Neural progenitor cell (in vitro differentiated cells): ENCODE measurements around the gene PPP1R37. TPM values are rescaled to one million over a fixed set of nuclear protein-coding genes. Genes with fewer than 3 reads are reported as not detected.

Source experiments
- DNase-seq: peaks from one replicate; pipeline ENCODE4 v3.0.0-alpha.2; 2016; ENCODE audit warnings: low spot score
- H2AFZ ChIP-seq: fragments of 200-600 bp; sonication (generic); replicated peaks from 2 replicates; pipeline ENCODE4 v1.6.1; 2016; ENCODE audit warnings: antibody characterized with exemption
- H3F3A ChIP-seq: fragments of 200-600 bp; sonication (generic); 2 replicates; pipeline ENCODE4 v1.6.1; 2016; ENCODE audit warnings: antibody characterized with exemption, low read depth
- H3K27ac ChIP-seq: fragments of 200-600 bp; sonication (generic); 2 replicates; pipeline ENCODE4 v1.5.1; 2016; ENCODE audit warnings: mild to moderate bottlenecking
- H3K27me3 ChIP-seq: fragments of 200-600 bp; sonication (generic); 2 replicates; pipeline ENCODE4 v1.6.1; 2016; ENCODE audit warnings: mild to moderate bottlenecking, moderate library complexity
- H3K36me3 ChIP-seq: fragments of 200-600 bp; sonication (generic); 2 replicates; pipeline ENCODE4 v1.5.1; 2016
- H3K4me1 ChIP-seq: fragments of 200-600 bp; sonication (generic); 2 replicates; pipeline ENCODE4 v1.6.1; 2016; ENCODE audit warnings: mixed run types
- H3K4me2 ChIP-seq: fragments of 200-600 bp; sonication (generic); 2 replicates; pipeline ENCODE4 v1.6.1; 2016
- H3K4me3 ChIP-seq: fragments of 200-600 bp; sonication (generic); 2 replicates; pipeline ENCODE4 v1.5.1; 2016
- H3K79me2 ChIP-seq: fragments of 200-600 bp; sonication (generic); 2 replicates; pipeline ENCODE4 v1.6.1; 2016; ENCODE audit warnings: low read depth
- H3K9ac ChIP-seq: fragments of 200-600 bp; sonication (generic); 2 replicates; pipeline ENCODE4 v1.6.1; 2016
- H3K9me3 ChIP-seq: fragments of 200-600 bp; sonication (generic); 2 replicates; pipeline ENCODE4 v1.5.1; 2016; ENCODE audit warnings: low read depth
- H4K20me1 ChIP-seq: fragments of 200-600 bp; sonication (generic); 2 replicates; pipeline ENCODE4 v1.6.1; 2016; ENCODE audit warnings: low read depth
- H3K27ac Mint-ChIP-seq: 3 replicates; pipeline ENCODE4 v1.8.0; 2021; ENCODE audit warnings: mixed read lengths
- H3K27me3 Mint-ChIP-seq: 2 replicates; pipeline ENCODE4 v1.8.0; 2022; ENCODE audit warnings: low read depth, mild to moderate bottlenecking, inconsistent platforms, moderate library complexity, mixed read lengths; ENCODE audit not compliant: insufficient read depth
- H3K36me3 Mint-ChIP-seq: 3 replicates; pipeline ENCODE4 v1.8.0; 2021; ENCODE audit warnings: mixed read lengths
- H3K4me1 Mint-ChIP-seq: 3 replicates; pipeline ENCODE4 v1.8.0; 2021; ENCODE audit warnings: mixed read lengths
- H3K4me3 Mint-ChIP-seq: 3 replicates; pipeline ENCODE4 v1.8.0; 2021; ENCODE audit warnings: mild to moderate bottlenecking, moderate library complexity, mixed read lengths
- H3K9me3 Mint-ChIP-seq: 3 replicates; pipeline ENCODE4 v1.8.0; 2020; ENCODE audit warnings: mixed read lengths
- EZH2 ChIP-seq: fragments of 200-600 bp; sonication (generic); IDR thresholded peaks from 2 replicates; pipeline ENCODE4 v1.6.1; 2017; ENCODE audit warnings: antibody characterized with exemption, mild to moderate bottlenecking, moderate library complexity
- EZH2phosphoT487 ChIP-seq: fragments of 200-600 bp; sonication (generic); IDR thresholded peaks from 2 replicates; pipeline ENCODE4 v1.6.1; 2017; ENCODE audit warnings: antibody characterized with exemption
- total RNA-seq: library from RNA; depleted of rRNA; stranded (reverse); fragments of >200 nt; gene quantifications from 2 replicates; pipeline ENCODE4 v1.2.3, GENCODE V29; 2015; ENCODE audit warnings: low replicate concordance
- TF ChIP-seq, protein P1 (sequence below): fragments of 200-600 bp; sonication (generic); IDR thresholded peaks from 2 replicates; pipeline ENCODE4 v1.5.1; 2017; ENCODE audit warnings: antibody characterized with exemption, mild to moderate bottlenecking

PPP1R37 gene
- total RNA-seq, 1 donor from 2014 or later = 8.1 TPM

DNA sequence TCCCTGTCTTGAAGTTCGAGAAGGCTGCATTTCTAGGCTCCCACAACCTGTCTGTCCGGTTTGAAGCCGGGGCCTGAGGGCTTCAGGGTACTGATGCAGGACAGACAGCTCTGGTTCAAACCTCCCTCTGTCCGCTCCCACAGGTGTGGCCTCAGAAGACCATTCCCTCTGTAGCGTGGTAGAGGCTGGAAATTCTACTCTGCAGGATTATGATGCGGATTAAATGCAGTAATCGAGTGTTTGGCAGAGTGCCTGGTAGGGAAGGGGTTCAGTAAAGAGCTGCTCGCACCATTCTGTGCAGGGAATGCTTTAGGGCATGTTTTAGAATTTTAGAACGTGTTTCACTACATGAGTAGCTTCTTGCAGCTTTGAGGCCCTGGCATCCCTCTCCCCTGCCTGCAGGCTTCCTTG is 30.5 kb downstream of the PPP1R37 start:
- DNase-seq = no peak
- Mint-ChIP-seq H3K27ac (no peak overlapping the region), H3K4me1 (peaks cover 8% of the 10 kb centered on the region), H3K4me3 (no peak overlapping the region), H3K27me3 (peaks cover 7% of the 10 kb centered on the region), H3K9me3 (no peaks in the 10 kb centered on the region), H3K36me3 (no peaks in the 10 kb centered on the region)
- Histone ChIP-seq H3K36me3 (no peaks in the 10 kb centered on the region), H3K4me1 (no peaks in the 10 kb centered on the region), H3K4me3 (no peak overlapping the region), H3F3A (no peaks in the 10 kb centered on the region), H3K4me2 (no peak overlapping the region), H3K79me2 (peaks cover 69% of the 10 kb centered on the region), H3K27me3 (no peaks in the 10 kb centered on the region), H4K20me1 (peaks cover 93% of the 10 kb centered on the region), H3K9ac (no peak overlapping the region), H3K9me3 (no peaks in the 10 kb centered on the region), H3K27ac (no peak overlapping the region), H2AFZ (no peak overlapping the region)
- TF ChIP-seq EZH2phosphoT487 (no peak), EZH2 (no peak)
- TF ChIP-seq, protein P1, sequence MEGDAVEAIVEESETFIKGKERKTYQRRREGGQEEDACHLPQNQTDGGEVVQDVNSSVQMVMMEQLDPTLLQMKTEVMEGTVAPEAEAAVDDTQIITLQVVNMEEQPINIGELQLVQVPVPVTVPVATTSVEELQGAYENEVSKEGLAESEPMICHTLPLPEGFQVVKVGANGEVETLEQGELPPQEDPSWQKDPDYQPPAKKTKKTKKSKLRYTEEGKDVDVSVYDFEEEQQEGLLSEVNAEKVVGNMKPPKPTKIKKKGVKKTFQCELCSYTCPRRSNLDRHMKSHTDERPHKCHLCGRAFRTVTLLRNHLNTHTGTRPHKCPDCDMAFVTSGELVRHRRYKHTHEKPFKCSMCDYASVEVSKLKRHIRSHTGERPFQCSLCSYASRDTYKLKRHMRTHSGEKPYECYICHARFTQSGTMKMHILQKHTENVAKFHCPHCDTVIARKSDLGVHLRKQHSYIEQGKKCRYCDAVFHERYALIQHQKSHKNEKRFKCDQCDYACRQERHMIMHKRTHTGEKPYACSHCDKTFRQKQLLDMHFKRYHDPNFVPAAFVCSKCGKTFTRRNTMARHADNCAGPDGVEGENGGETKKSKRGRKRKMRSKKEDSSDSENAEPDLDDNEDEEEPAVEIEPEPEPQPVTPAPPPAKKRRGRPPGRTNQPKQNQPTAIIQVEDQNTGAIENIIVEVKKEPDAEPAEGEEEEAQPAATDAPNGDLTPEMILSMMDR = no peak

DNA sequence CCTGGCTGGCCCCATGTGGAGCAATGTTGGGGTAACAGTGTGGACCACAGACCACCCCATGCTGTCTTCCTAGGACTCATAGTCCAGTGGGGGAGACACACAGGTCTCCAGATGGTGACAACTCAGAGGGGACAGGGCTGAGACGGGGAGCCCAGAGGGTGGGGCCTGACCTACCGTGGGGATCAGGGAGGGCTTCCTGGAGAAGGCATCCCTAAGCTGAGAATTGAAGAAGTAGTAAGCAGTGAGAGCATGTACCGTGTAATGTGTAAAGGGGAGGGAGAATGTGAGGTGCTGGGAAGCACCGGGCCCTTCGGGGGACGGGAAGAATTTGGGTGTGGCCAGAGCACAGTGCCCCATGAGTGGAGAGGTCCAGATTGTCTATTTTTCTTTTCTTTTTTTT is 31.0 kb downstream of the PPP1R37 start:
- Histone ChIP-seq H3K4me1 (no peaks in the 10 kb centered on the region), H3K27ac (no peak overlapping the region), H3K9me3 (no peaks in the 10 kb centered on the region), H2AFZ (no peak overlapping the region), H3K79me2 (peaks cover 64% of the 10 kb centered on the region), H3F3A (no peaks in the 10 kb centered on the region), H3K4me3 (no peak overlapping the region), H3K27me3 (no peaks in the 10 kb centered on the region), H4K20me1 (peaks cover 93% of the 10 kb centered on the region), H3K4me2 (no peak overlapping the region), H3K9ac (no peak overlapping the region), H3K36me3 (no peaks in the 10 kb centered on the region)
- Mint-ChIP-seq H3K9me3 (no peaks in the 10 kb centered on the region), H3K36me3 (no peaks in the 10 kb centered on the region), H3K4me3 (no peak overlapping the region), H3K27ac (no peak overlapping the region), H3K27me3 (peaks cover 10% of the 10 kb centered on the region), H3K4me1 (peaks cover 8% of the 10 kb centered on the region)
- DNase-seq = no peak
- TF ChIP-seq EZH2phosphoT487 (no peak), EZH2 (no peak)
- TF ChIP-seq, protein P1 = no peak

DNA sequence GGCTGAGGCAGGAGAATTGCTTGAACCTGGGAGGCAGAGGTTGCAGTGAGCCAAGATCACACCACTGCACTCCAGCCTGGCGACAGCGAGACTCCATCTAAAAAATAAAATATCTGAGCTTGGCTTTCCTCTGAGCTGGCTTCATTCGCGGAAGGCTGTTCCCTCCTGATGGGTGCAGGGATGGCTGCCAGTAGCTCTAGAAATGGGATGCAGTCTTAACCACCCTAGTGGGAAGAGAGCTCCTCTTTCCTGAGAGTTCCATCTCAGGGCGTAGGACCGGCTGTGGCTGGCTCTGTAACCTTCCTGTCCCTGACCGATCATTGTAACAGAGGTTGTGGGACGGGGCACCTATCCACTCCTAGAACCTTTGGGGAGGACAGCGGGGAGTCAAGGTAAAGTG is 32.4 kb downstream of the PPP1R37 start:
- Histone ChIP-seq H3K79me2 (peaks cover 52% of the 10 kb centered on the region), H3K4me3 (no peak overlapping the region), H3K27me3 (no peaks in the 10 kb centered on the region), H3F3A (no peaks in the 10 kb centered on the region), H4K20me1 (peaks cover 94% of the 10 kb centered on the region), H3K9me3 (no peaks in the 10 kb centered on the region), H2AFZ (no peak overlapping the region), H3K4me2 (no peak overlapping the region), H3K9ac (no peak overlapping the region), H3K27ac (no peak overlapping the region), H3K36me3 (no peaks in the 10 kb centered on the region), H3K4me1 (peaks cover 2% of the 10 kb centered on the region)
- peaks cover 10% of the 10 kb centered on the region for H3K27me3 Mint-ChIP-seq
- H3K9me3 Mint-ChIP-seq = no peaks in the 10 kb centered on the region
- no peak overlapping the region for H3K27ac Mint-ChIP-seq
- H3K4me3 Mint-ChIP-seq = no peak overlapping the region
- peaks cover 8% of the 10 kb centered on the region for H3K4me1 Mint-ChIP-seq
- no peak for DNase-seq
- no peak for TF ChIP-seq EZH2
- TF ChIP-seq EZH2phosphoT487 = no peak
- TF ChIP-seq, protein P1 = no peak
- no peaks in the 10 kb centered on the region for H3K36me3 Mint-ChIP-seq
